ENCODE data around the gene EXO1. TPM values are rescaled to one million over a fixed set of nuclear protein-coding genes. Genes with fewer than 3 reads are reported as not detected.

Gene EXO1
- total RNA-seq, 4 donors from 2014 or later: 0.96 to 32.0 (median 1.1) TPM; not detected in 1

GRCh38 chr1:241932845-241933244, 84.8 kb downstream of the EXO1 start:
- Histone ChIP-seq H3K27me3 (no peaks in the 10 kb centered on the region), H3K4me3 (no peak overlapping the region), H3K27ac (no peak overlapping the region), H3K9me3 (no peaks in the 10 kb centered on the region), H3K4me1 (no peaks in the 10 kb centered on the region), H3K36me3 (no peaks in the 10 kb centered on the region)
- no peak for DNase-seq
- TF ChIP-seq POLR2AphosphoS5 (IDR thresholded peaks at IDR 0.05) (no peak), CTCF (IDR thresholded peaks at IDR 0.05) (no peak), EP300 (IDR thresholded peaks at IDR 0.05; ENCODE audit: low read depth) (no peak), POLR2A (IDR thresholded peaks at IDR 0.05) (no peak)
- WGBS, 2 donors (ENCODE audit: low coverage in 1 of 2): 59% methylated on average over 6 of the region's 6 CpGs; no CpG with 5 or more reads in 1 of the 2 donors
- in situ Hi-C loops (cut with MboI; ENCODE audit: low pct_ligation_motif_present in 1 of 4, low pct_unique_long_range_greater_than_20kb in 1 of 4, low sequenced_read_pairs in 3 of 4): no loop called here
- intact Hi-C loops (cut with DNase I; ENCODE audit: low total_unique reads): no loop called here

- intact Hi-C loops (cut with DNase I; ENCODE audit: low total_unique reads): no loop called here
These were observed 86.3 kb downstream of the EXO1 start for GRCh38 chr1:241934201-241934848.

GRCh38 chr1:241934866-241935265, 86.9 kb downstream of the EXO1 start:
- H3K4me1 ChIP-seq: no peaks in the 10 kb centered on the region
- H3K36me3 ChIP-seq: no peaks in the 10 kb centered on the region
- intact Hi-C loops (cut with DNase I; ENCODE audit: low total_unique reads) (no loop called here), in situ Hi-C loops (cut with MboI; ENCODE audit: low pct_ligation_motif_present in 1 of 4, low pct_unique_long_range_greater_than_20kb in 1 of 4, low sequenced_read_pairs in 3 of 4) (no loop called here)
- no peaks in the 10 kb centered on the region for H3K27me3 ChIP-seq
- WGBS, 2 donors (ENCODE audit: low coverage in 1 of 2): 55 to 65% methylated on average over 6 to 7 of the region's 7 CpGs
- no peak overlapping the region for H3K4me3 ChIP-seq
- H3K9me3 ChIP-seq: no peaks in the 10 kb centered on the region
- no peak overlapping the region for H3K27ac ChIP-seq
- no peak for DNase-seq
- TF ChIP-seq POLR2A (IDR thresholded peaks at IDR 0.05): no peak
- TF ChIP-seq CTCF (IDR thresholded peaks at IDR 0.05): no peak

More at GRCh38 chr1:241934201-241934848, 86.3 kb downstream of the EXO1 start:
- TF ChIP-seq CTCF (IDR thresholded peaks at IDR 0.05): no peak
- no peak for TF ChIP-seq POLR2AphosphoS5 (IDR thresholded peaks at IDR 0.05)
- no peak for TF ChIP-seq EP300 (IDR thresholded peaks at IDR 0.05; ENCODE audit: low read depth)
- TF ChIP-seq POLR2A (IDR thresholded peaks at IDR 0.05): no peak
- Histone ChIP-seq H3K4me1 (no peaks in the 10 kb centered on the region), H3K27ac (no peak overlapping the region), H3K27me3 (no peaks in the 10 kb centered on the region), H3K9me3 (no peaks in the 10 kb centered on the region), H3K4me3 (no peak overlapping the region), H3K36me3 (no peaks in the 10 kb centered on the region)
- no peak for DNase-seq
- in situ Hi-C loops (cut with MboI; ENCODE audit: low pct_ligation_motif_present in 1 of 4, low pct_unique_long_range_greater_than_20kb in 1 of 4, low sequenced_read_pairs in 3 of 4): no loop called here
- WGBS, 2 donors (ENCODE audit: low coverage in 1 of 2): 49 to 50% methylated on average over 9 to 12 of the region's 12 CpGs

Other genes starting within 250 kb of the EXO1 start
- gene CHML, start 207.8 kb upstream of the EXO1 start, total RNA-seq: 10 to 100 TPM in 3 of 4 donors, 1 to 10 TPM in 1; 1.6 to 14.6 (median 12.9) TPM
- 100 to 1,000 TPM in 1 of 4 donors, 10 to 100 TPM in 3; 23.5 to 107 (median 49.3) TPM for gene OPN3, start 207.8 kb upstream of the EXO1 start, total RNA-seq
- not detected for gene WDR64, start 195.9 kb upstream of the EXO1 start, total RNA-seq
- not detected for gene BECN2, start 109.6 kb downstream of the EXO1 start, total RNA-seq
- 1 to 10 TPM in 2 of 4 donors, under 1 TPM in 1, not detected in 1; 1.00 to 6.5 (median 1.1) TPM for gene MAP1LC3C, start 150.9 kb downstream of the EXO1 start, total RNA-seq